Lower leg skin (tissue), 4 donors: ENCODE data around the gene C1orf21. TPM values are rescaled to one million over a fixed set of nuclear protein-coding genes. Genes with fewer than 3 reads are reported as not detected.

Experiments used
- DNase-seq, 2 donors: peaks; one replicate each; pipeline ENCODE4 v3.0.0-alpha.2; 2019; ENCODE audit warnings: low spot score in 2 of 2
- H3K4me3 ChIP-seq: fragments of 200-600 bp; sonication (generic); 2 replicates; pipeline ENCODE4 v1.5.1; 2017; ENCODE audit warnings: mild to moderate bottlenecking, low read depth; ENCODE audit not compliant: poor library complexity, severe bottlenecking
- POLR2A ChIP-seq, 2 donors: fragments of 450-650 bp; IDR thresholded peaks; one replicate each; pipeline ENCODE4 v1.6.1; 2016 to 2017; ENCODE audit warnings: antibody characterized with exemption in 2 of 2, mild to moderate bottlenecking in 1 of 2, moderate library complexity in 1 of 2
- WGBS, 2 donors: methylation state at CpG; one replicate each; pipeline ENCODE4 v1.1.5; 2018; 5-methylcytosine and 5-hydroxymethylcytosine counted together
- intact Hi-C: fragments of 100-400 bp; cut with DNase I; formaldehyde crosslinking; loops from one replicate; pipeline ENCODE4 v1.15.0; 2023; ENCODE audit warnings: low total_unique reads
- total RNA-seq, 4 donors: library from RNA; depleted of rRNA; stranded (reverse); fragments of >200 nt; gene quantifications; one replicate each; pipeline ENCODE4 v1.1.0, GENCODE V29; 2016
- TF ChIP-seq, protein P1 (sequence below), 3 donors: fragments of 450-650 bp; IDR thresholded peaks; one replicate each; pipeline ENCODE4 v1.5.1; 2016; ENCODE audit warnings: antibody characterized with exemption in 3 of 3, mild to moderate bottlenecking in 3 of 3, moderate library complexity in 2 of 3

Gene C1orf21
- total RNA-seq, 4 donors from 2014 or later, result 37.6 to 79.4 (median 56.2) TPM

DNA sequence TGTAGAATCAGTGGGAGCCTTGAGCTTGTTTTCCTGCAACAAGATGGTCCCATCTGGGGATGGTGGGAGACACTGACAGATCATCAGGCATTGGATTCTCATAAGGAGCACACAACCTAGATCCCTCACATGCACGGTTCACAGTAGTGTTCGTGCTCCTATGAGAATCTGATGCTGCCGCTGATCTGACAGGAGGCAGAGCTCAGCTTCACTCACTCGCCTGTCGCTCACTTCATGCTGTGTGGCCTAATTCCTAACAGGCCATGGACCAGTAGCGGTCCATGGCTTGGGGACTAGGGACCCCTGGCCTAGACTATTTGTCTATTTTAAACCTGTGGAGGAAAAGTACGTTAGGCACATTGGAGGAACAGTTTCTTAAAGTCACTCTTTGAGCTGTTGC lies 227.8 kb downstream of the C1orf21 start:
- intact Hi-C loops, result no loop called here
- DNase-seq, result no peak
- 92 to 98% methylated on average over 7 of the region's 7 CpGs for WGBS, 2 donors
- TF ChIP-seq, protein P1, sequence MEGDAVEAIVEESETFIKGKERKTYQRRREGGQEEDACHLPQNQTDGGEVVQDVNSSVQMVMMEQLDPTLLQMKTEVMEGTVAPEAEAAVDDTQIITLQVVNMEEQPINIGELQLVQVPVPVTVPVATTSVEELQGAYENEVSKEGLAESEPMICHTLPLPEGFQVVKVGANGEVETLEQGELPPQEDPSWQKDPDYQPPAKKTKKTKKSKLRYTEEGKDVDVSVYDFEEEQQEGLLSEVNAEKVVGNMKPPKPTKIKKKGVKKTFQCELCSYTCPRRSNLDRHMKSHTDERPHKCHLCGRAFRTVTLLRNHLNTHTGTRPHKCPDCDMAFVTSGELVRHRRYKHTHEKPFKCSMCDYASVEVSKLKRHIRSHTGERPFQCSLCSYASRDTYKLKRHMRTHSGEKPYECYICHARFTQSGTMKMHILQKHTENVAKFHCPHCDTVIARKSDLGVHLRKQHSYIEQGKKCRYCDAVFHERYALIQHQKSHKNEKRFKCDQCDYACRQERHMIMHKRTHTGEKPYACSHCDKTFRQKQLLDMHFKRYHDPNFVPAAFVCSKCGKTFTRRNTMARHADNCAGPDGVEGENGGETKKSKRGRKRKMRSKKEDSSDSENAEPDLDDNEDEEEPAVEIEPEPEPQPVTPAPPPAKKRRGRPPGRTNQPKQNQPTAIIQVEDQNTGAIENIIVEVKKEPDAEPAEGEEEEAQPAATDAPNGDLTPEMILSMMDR (IDR thresholded peaks at IDR 0.05), result no peak
- no peak for TF ChIP-seq POLR2A (IDR thresholded peaks at IDR 0.05)
- no peak overlapping the region for H3K4me3 ChIP-seq

- WGBS, 2 donors, result 83 to 85% methylated on average over 5 of the region's 5 CpGs
- H3K4me3 ChIP-seq, result no peak overlapping the region
- no peak for DNase-seq
- no peak for TF ChIP-seq POLR2A (IDR thresholded peaks at IDR 0.05)
- TF ChIP-seq, protein P1 (IDR thresholded peaks at IDR 0.05), result no peak
- intact Hi-C loops, result no loop called here
Measured at GRCh38 chr1:184615301-184615700, 228.5 kb downstream of the C1orf21 start.

DNA sequence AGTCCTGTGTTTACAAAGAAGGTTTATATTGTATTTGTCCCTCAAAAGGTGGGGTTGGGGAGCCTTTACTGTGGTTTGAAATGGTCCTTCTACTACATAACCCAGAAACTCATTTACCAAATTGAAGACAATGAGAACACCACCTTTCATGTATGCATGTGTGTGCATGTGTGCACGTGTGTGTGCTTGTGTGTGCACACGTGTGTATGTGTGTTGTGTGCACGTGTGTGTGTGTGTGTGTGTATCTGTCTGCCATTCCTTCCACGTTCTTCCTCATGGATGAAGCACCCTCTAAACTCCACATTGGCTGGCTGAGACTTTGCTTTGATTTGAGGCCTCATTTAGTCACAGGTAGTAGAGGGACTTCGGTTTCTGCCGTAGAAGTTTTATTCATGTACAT lies 229.7 kb downstream of the C1orf21 start:
- DNase-seq, result no peak
- 83 to 86% methylated on average over 6 of the region's 6 CpGs for WGBS, 2 donors
- intact Hi-C loops, result no loop called here
- H3K4me3 ChIP-seq, result no peak overlapping the region
- TF ChIP-seq, protein P1 (IDR thresholded peaks at IDR 0.05), result no peak
- TF ChIP-seq POLR2A (IDR thresholded peaks at IDR 0.05), result no peak

- intact Hi-C loops, result no loop called here
- no peak for DNase-seq
- no peak overlapping the region for H3K4me3 ChIP-seq
- TF ChIP-seq, protein P1 (IDR thresholded peaks at IDR 0.05), result no peak
- no peak for TF ChIP-seq POLR2A (IDR thresholded peaks at IDR 0.05)
- 97 to 98% methylated on average over 3 of the region's 3 CpGs for WGBS, 2 donors
Measured at GRCh38 chr1:184617433-184618029, 230.7 kb downstream of the C1orf21 start.

GRCh38 chr1:184618851-184619250 lies 232.0 kb downstream of the C1orf21 start:
- H3K4me3 ChIP-seq, result no peak overlapping the region
- intact Hi-C loops, result no loop called here
- 85 to 92% methylated on average over 3 of the region's 3 CpGs for WGBS, 2 donors
- TF ChIP-seq, protein P1 (IDR thresholded peaks at IDR 0.05), result no peak
- no peak for TF ChIP-seq POLR2A (IDR thresholded peaks at IDR 0.05)
- no peak for DNase-seq

DNA sequence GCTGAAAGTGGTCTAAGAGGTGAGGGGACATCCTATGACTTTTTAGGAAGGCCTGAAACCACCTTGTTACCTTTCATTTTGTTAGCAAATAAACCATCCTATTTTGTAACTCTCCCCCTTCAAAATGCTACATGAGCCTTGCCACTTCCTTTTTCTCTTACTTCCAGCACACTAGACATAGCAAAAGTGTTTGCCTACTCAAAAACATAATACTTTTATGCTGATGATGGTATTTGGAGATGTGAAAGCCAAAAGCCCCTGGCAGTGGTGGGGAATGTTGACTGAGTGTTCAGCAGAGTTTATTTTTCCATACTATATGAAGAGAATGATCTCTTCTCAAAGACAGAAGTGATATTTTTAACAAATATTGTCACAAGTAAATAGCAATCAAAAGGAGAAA lies 233.6 kb downstream of the C1orf21 start:
- intact Hi-C loops, result no loop called here
- DNase-seq, result no peak
- TF ChIP-seq, protein P1 (IDR thresholded peaks at IDR 0.05), result no peak
- TF ChIP-seq POLR2A (IDR thresholded peaks at IDR 0.05), result no peak
- H3K4me3 ChIP-seq, result no peak overlapping the region
